ENCODE measurements around the gene SH3GL1. TPM values are rescaled to one million over a fixed set of nuclear protein-coding genes. Genes with fewer than 3 reads are reported as not detected.

Gene SH3GL1
- polyA plus RNA-seq, 1 of the 3 experiments (the other 2 are of a cell fraction) = 82.8 TPM

GRCh38 chr19:4439243-4439642 is 38.9 kb upstream of the SH3GL1 start (continued):
- TF ChIP-seq, protein P1, sequence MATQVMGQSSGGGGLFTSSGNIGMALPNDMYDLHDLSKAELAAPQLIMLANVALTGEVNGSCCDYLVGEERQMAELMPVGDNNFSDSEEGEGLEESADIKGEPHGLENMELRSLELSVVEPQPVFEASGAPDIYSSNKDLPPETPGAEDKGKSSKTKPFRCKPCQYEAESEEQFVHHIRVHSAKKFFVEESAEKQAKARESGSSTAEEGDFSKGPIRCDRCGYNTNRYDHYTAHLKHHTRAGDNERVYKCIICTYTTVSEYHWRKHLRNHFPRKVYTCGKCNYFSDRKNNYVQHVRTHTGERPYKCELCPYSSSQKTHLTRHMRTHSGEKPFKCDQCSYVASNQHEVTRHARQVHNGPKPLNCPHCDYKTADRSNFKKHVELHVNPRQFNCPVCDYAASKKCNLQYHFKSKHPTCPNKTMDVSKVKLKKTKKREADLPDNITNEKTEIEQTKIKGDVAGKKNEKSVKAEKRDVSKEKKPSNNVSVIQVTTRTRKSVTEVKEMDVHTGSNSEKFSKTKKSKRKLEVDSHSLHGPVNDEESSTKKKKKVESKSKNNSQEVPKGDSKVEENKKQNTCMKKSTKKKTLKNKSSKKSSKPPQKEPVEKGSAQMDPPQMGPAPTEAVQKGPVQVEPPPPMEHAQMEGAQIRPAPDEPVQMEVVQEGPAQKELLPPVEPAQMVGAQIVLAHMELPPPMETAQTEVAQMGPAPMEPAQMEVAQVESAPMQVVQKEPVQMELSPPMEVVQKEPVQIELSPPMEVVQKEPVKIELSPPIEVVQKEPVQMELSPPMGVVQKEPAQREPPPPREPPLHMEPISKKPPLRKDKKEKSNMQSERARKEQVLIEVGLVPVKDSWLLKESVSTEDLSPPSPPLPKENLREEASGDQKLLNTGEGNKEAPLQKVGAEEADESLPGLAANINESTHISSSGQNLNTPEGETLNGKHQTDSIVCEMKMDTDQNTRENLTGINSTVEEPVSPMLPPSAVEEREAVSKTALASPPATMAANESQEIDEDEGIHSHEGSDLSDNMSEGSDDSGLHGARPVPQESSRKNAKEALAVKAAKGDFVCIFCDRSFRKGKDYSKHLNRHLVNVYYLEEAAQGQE (IDR thresholded peaks at IDR 0.05; ENCODE audit: low read depth, low read length) = no peak

DNA sequence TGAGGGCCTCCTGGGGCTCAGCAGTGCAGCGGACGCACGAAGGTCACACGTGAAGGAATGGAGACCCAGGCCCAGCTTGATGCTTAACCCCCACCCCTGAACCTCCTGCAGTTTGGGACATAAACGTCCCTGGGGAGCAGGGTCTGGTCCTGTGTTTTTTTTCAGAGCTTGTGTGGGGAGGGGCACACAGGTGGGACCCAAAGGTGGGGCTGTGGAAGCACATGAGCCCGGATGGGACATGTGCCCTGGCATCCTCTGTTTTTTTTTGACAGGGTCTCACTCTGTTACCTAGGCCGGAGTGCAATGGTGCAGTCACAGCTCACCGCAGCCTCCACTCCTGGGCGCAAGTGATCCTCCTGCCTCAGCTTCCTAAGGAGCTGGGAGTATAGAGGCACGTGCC is 36.8 kb upstream of the SH3GL1 start:
- H3K4me1 ChIP-seq (ENCODE audit: control insufficient read depth in 1 of 2, insufficient read depth in 2 of 2, low read depth in 1 of 2, low read length in 1 of 2) = no peaks in the 10 kb centered on the region
- H3K79me2 ChIP-seq (ENCODE audit: insufficient read depth) = no peaks in the 10 kb centered on the region; the same call in 1 of the 2 replicates
- H3K4me3 ChIP-seq (ENCODE audit: low read depth in 2 of 2, low read length in 1 of 2) = no peak overlapping the region
- ChIA-PET POLR2A (no interaction called here), CTCF (interaction anchor here (1.6 kb wide), 1 partner anchor 37 kb away, joined by 5 read pairs; the partner anchor contains the start of gene SH3GL1)
- H3K9ac ChIP-seq = no peak overlapping the region
- no peak for DNase-seq
- no peaks in the 10 kb centered on the region for H3K27me3 ChIP-seq (ENCODE audit: insufficient read depth)
- no peaks in the 10 kb centered on the region for H4K20me1 ChIP-seq (ENCODE audit: insufficient read depth)
- no peak overlapping the region for H3K4me2 ChIP-seq
- H3K9me2 ChIP-seq = no peaks in the 10 kb centered on the region
- H2AFZ ChIP-seq (ENCODE audit: low read depth) = no peak overlapping the region
- H3F3A ChIP-seq (replicated peaks; ENCODE audit: insufficient read depth) = no peaks in the 10 kb centered on the region
- no peak for TF ChIP-seq RAD21 (IDR thresholded peaks at IDR 0.05; ENCODE audit: low read length)
- no peak for TF ChIP-seq TCF12 (IDR thresholded peaks at IDR 0.05)
- TF ChIP-seq TAF1 (IDR thresholded peaks at IDR 0.05; ENCODE audit: borderline replicate concordance, low read depth, low read length) = no peak
- no peak for TF ChIP-seq SIN3A (IDR thresholded peaks at IDR 0.05; ENCODE audit: borderline replicate concordance, low read depth, low read length)
- TF ChIP-seq MEF2A (IDR thresholded peaks at IDR 0.05; ENCODE audit: borderline replicate concordance, low read depth) = no peak
- TF ChIP-seq MXI1 (IDR thresholded peaks at IDR 0.05; ENCODE audit: low read depth, low read length) = no peak
- TF ChIP-seq FOXM1 (IDR thresholded peaks at IDR 0.05; ENCODE audit: low read depth) = no peak
- TF ChIP-seq, protein P1 (IDR thresholded peaks at IDR 0.05; ENCODE audit: low read depth, low read length) = no peak
- TF ChIP-seq IRF3 (IDR thresholded peaks at IDR 0.05; ENCODE audit: low read depth, low read length) = no peak
- no peak for TF ChIP-seq CHD2 (IDR thresholded peaks at IDR 0.05; ENCODE audit: low read length, partially characterized antibody)
- TF ChIP-seq, protein P2, sequence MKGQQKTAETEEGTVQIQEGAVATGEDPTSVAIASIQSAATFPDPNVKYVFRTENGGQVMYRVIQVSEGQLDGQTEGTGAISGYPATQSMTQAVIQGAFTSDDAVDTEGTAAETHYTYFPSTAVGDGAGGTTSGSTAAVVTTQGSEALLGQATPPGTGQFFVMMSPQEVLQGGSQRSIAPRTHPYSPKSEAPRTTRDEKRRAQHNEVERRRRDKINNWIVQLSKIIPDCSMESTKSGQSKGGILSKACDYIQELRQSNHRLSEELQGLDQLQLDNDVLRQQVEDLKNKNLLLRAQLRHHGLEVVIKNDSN (IDR thresholded peaks at IDR 0.05; ENCODE audit: borderline replicate concordance, low read depth) = no peak
- TF ChIP-seq YY1 (IDR thresholded peaks at IDR 0.05; ENCODE audit: low read depth) = no peak
- no peak for TF ChIP-seq PBX3 (IDR thresholded peaks at IDR 0.05)
- no peak for TF ChIP-seq GABPA (IDR thresholded peaks at IDR 0.05; ENCODE audit: low read depth)
- no peak for TF ChIP-seq EZH2phosphoT487 (IDR thresholded peaks at IDR 0.05; ENCODE audit: borderline replicate concordance, low read depth)
- H3K36me3 ChIP-seq (replicated peaks in 1 of 2; ENCODE audit: control insufficient read depth in 1 of 2, insufficient read depth in 2 of 2, low read length in 1 of 2) = peaks cover 0 to 5% of the 10 kb centered on the region in 2 experiments
- H3K27ac ChIP-seq (ENCODE audit: low read depth in 2 of 2, low read length in 1 of 2) = no peak overlapping the region
- H3K9me3 ChIP-seq = no peaks in the 10 kb centered on the region
- 100% methylated on average over 2 of the region's 10 CpGs for WGBS (ENCODE audit: low lambda C conversion rate)
